IgD-negative memory B cell (primary cell): Measurements from ENCODE around the gene OVCH2. TPM values are rescaled to one million over a fixed set of nuclear protein-coding genes. Genes with fewer than 3 reads are reported as not detected.
A peak's percentile ranks its signal among the peaks of the same experiment; 100 is the strongest.
"Not testable (repeated sequence)": the region's sequence is repeated elsewhere in the genome, so short reads cannot be mapped to it uniquely, and the experiment has no call there.

Experiments used
- H3K27ac Mint-ChIP-seq, 3 donors: one replicate each; pipeline ENCODE4 v1.8.0; 2020 to 2022; ENCODE audit warnings: mild to moderate bottlenecking in 3 of 3, mixed read lengths in 3 of 3, moderate library complexity in 1 of 3
- H3K27me3 Mint-ChIP-seq: one replicate; pipeline ENCODE4 v1.8.0; 2021; ENCODE audit warnings: mixed read lengths
- H3K36me3 Mint-ChIP-seq: one replicate; pipeline ENCODE4 v1.8.0; 2020; ENCODE audit warnings: mild to moderate bottlenecking, mixed read lengths
- H3K4me1 Mint-ChIP-seq, 3 donors: one replicate each; pipeline ENCODE4 v1.8.0; 2020 to 2022; ENCODE audit warnings: mixed read lengths in 3 of 3, mild to moderate bottlenecking in 1 of 3
- H3K4me3 Mint-ChIP-seq, 4 donors: one replicate each; pipeline ENCODE4 v1.8.0; 2020 to 2022; ENCODE audit warnings: mild to moderate bottlenecking in 4 of 4, mixed read lengths in 4 of 4, moderate library complexity in 3 of 4
- H3K9me3 Mint-ChIP-seq, 3 donors: one replicate each; pipeline ENCODE4 v1.8.0; 2020 to 2021; ENCODE audit warnings: mixed read lengths in 3 of 3, mild to moderate bottlenecking in 1 of 3
- polyA plus RNA-seq: library from polyadenylated mRNA; unstranded; fragments of 300-500 nt; fragmentation: Illumina TruSeq; gene quantifications from one replicate; pipeline ENCODE4 v1.2.3, GENCODE V29; 2021

OVCH2 gene
- polyA plus RNA-seq, result not detected

- Mint-ChIP-seq H3K4me3 (no peak within 1 kb of the TSS), H3K27me3 (peaks cover 14% of the 10 kb centered on the region), H3K4me1 (no peaks in the 10 kb centered on the region), H3K9me3 (peaks cover 0 to 4% (median 2%) of the 10 kb centered on the region in 3 donors), H3K36me3 (no peaks in the 10 kb centered on the region), H3K27ac (no peak within 1 kb of the TSS)
These were observed at the start of gene OVCH2 for GRCh38 chr11:7706377-7706776. TSS of gene OVCH2 (minus strand) at chr11:7706477. CDS start at chr11:7706394, 83 bp downstream.

GRCh38 chr11:7749456-7749855 lies 43.2 kb upstream of the OVCH2 start:
- Mint-ChIP-seq H3K4me1 (no peaks in the 10 kb centered on the region), H3K9me3 (no peaks in the 10 kb centered on the region), H3K27me3 (peaks cover 1% of the 10 kb centered on the region), H3K4me3 (no peak overlapping the region), H3K36me3 (no peaks in the 10 kb centered on the region), H3K27ac (no peak overlapping the region)

- H3K27me3 Mint-ChIP-seq, H3K4me1 Mint-ChIP-seq, H3K27ac Mint-ChIP-seq, H3K36me3 Mint-ChIP-seq, H3K4me3 Mint-ChIP-seq, H3K9me3 Mint-ChIP-seq: not testable (repeated sequence)
These were observed 28.5 kb upstream of the OVCH2 start for GRCh38 chr11:7734767-7735166.

GRCh38 chr11:7714786-7715185 lies 8.5 kb upstream of the OVCH2 start:
- peak overlapping the region in 1 of 4 donors; percentile 18 for H3K4me3 Mint-ChIP-seq
- H3K36me3 Mint-ChIP-seq, result no peaks in the 10 kb centered on the region
- peaks cover 2% of the 10 kb centered on the region for H3K27me3 Mint-ChIP-seq
- peaks cover 3 to 15% (median 4%) of the 10 kb centered on the region in 3 donors for H3K9me3 Mint-ChIP-seq
- no peak overlapping the region for H3K27ac Mint-ChIP-seq
- no peaks in the 10 kb centered on the region for H3K4me1 Mint-ChIP-seq

- H3K27me3 Mint-ChIP-seq, result peaks cover 12% of the 10 kb centered on the region
- no peak overlapping the region for H3K27ac Mint-ChIP-seq
- H3K9me3 Mint-ChIP-seq, result no peaks in the 10 kb centered on the region
- no peaks in the 10 kb centered on the region for H3K4me1 Mint-ChIP-seq
- H3K36me3 Mint-ChIP-seq, result no peaks in the 10 kb centered on the region
- H3K4me3 Mint-ChIP-seq, result no peak overlapping the region
These were observed 2.5 kb downstream of the OVCH2 start for GRCh38 chr11:7703740-7704139.

- Mint-ChIP-seq H3K36me3 (no peaks in the 10 kb centered on the region), H3K4me1 (peaks cover 0 to 2% (median 0%) of the 10 kb centered on the region in 3 donors), H3K27me3 (peaks cover 18% of the 10 kb centered on the region), H3K27ac (no peak overlapping the region), H3K4me3 (no peak overlapping the region), H3K9me3 (no peaks in the 10 kb centered on the region)
These were observed 9.9 kb downstream of the OVCH2 start for GRCh38 chr11:7696424-7696823.

- H3K4me1 Mint-ChIP-seq, result peaks cover 0 to 2% (median 0%) of the 10 kb centered on the region in 3 donors
- H3K4me3 Mint-ChIP-seq, result no peak overlapping the region
- no peaks in the 10 kb centered on the region for H3K36me3 Mint-ChIP-seq
- H3K27ac Mint-ChIP-seq, result no peak overlapping the region
- H3K9me3 Mint-ChIP-seq, result no peaks in the 10 kb centered on the region
- H3K27me3 Mint-ChIP-seq, result peaks cover 22% of the 10 kb centered on the region
These were observed 12.0 kb downstream of the OVCH2 start for GRCh38 chr11:7694235-7694634.

GRCh38 chr11:7692426-7692825 lies 13.9 kb downstream of the OVCH2 start:
- Mint-ChIP-seq H3K4me3 (no peak overlapping the region), H3K9me3 (no peaks in the 10 kb centered on the region), H3K27me3 (peaks cover 22% of the 10 kb centered on the region), H3K27ac (no peak overlapping the region), H3K4me1 (peaks cover 0 to 2% (median 0%) of the 10 kb centered on the region in 3 donors), H3K36me3 (no peaks in the 10 kb centered on the region)

- Mint-ChIP-seq H3K27ac (no peak overlapping the region), H3K4me3 (no peak overlapping the region), H3K27me3 (peaks cover 22% of the 10 kb centered on the region), H3K36me3 (no peaks in the 10 kb centered on the region), H3K4me1 (peaks cover 0 to 2% (median 0%) of the 10 kb centered on the region in 3 donors), H3K9me3 (no peaks in the 10 kb centered on the region)
These were observed 14.4 kb downstream of the OVCH2 start for GRCh38 chr11:7691759-7692350.

GRCh38 chr11:7690648-7691047 lies 15.6 kb downstream of the OVCH2 start:
- Mint-ChIP-seq H3K27me3 (peaks cover 23% of the 10 kb centered on the region), H3K9me3 (no peaks in the 10 kb centered on the region), H3K4me3 (no peak overlapping the region), H3K36me3 (no peaks in the 10 kb centered on the region), H3K27ac (no peak overlapping the region), H3K4me1 (peaks cover 0 to 2% (median 0%) of the 10 kb centered on the region in 3 donors)

GRCh38 chr11:7689239-7689638 lies 17.0 kb downstream of the OVCH2 start:
- H3K4me3 Mint-ChIP-seq, result no peak overlapping the region
- no peaks in the 10 kb centered on the region for H3K36me3 Mint-ChIP-seq
- H3K27me3 Mint-ChIP-seq, result peaks cover 25% of the 10 kb centered on the region
- no peaks in the 10 kb centered on the region for H3K9me3 Mint-ChIP-seq
- H3K4me1 Mint-ChIP-seq, result peaks cover 0 to 2% (median 0%) of the 10 kb centered on the region in 3 donors
- no peak overlapping the region for H3K27ac Mint-ChIP-seq

- Mint-ChIP-seq H3K4me1 (peaks cover 0 to 2% (median 0%) of the 10 kb centered on the region in 3 donors), H3K36me3 (no peaks in the 10 kb centered on the region), H3K4me3 (no peak overlapping the region), H3K27me3 (peaks cover 17% of the 10 kb centered on the region), H3K27ac (no peak overlapping the region), H3K9me3 (no peaks in the 10 kb centered on the region)
These were observed 17.9 kb downstream of the OVCH2 start for GRCh38 chr11:7688238-7688826.

GRCh38 chr11:7687386-7687785 lies 18.9 kb downstream of the OVCH2 start:
- H3K36me3 Mint-ChIP-seq, result no peaks in the 10 kb centered on the region
- peaks cover 16% of the 10 kb centered on the region for H3K27me3 Mint-ChIP-seq
- no peak overlapping the region for H3K4me3 Mint-ChIP-seq
- no peak overlapping the region for H3K27ac Mint-ChIP-seq
- H3K4me1 Mint-ChIP-seq, result no peaks in the 10 kb centered on the region
- no peaks in the 10 kb centered on the region for H3K9me3 Mint-ChIP-seq

- Mint-ChIP-seq H3K36me3 (no peaks in the 10 kb centered on the region), H3K27me3 (peaks cover 11% of the 10 kb centered on the region), H3K27ac (no peak overlapping the region), H3K4me1 (no peaks in the 10 kb centered on the region), H3K4me3 (no peak overlapping the region), H3K9me3 (no peaks in the 10 kb centered on the region)
These were observed 19.5 kb downstream of the OVCH2 start for GRCh38 chr11:7686761-7687160.

GRCh38 chr11:7683571-7683970 lies 22.7 kb downstream of the OVCH2 start:
- Mint-ChIP-seq H3K27me3 (peaks cover 7% of the 10 kb centered on the region), H3K4me1 (no peaks in the 10 kb centered on the region), H3K36me3 (no peaks in the 10 kb centered on the region), H3K4me3 (no peak overlapping the region), H3K27ac (no peak overlapping the region), H3K9me3 (no peaks in the 10 kb centered on the region)

- no peak overlapping the region for H3K4me3 Mint-ChIP-seq
- peaks cover 0 to 7% (median 0%) of the 10 kb centered on the region in 3 donors for H3K9me3 Mint-ChIP-seq
- H3K27me3 Mint-ChIP-seq, result peaks cover 22% of the 10 kb centered on the region
- no peak overlapping the region for H3K27ac Mint-ChIP-seq
- H3K4me1 Mint-ChIP-seq, result peaks cover 4 to 7% (median 6%) of the 10 kb centered on the region in 3 donors
- no peaks in the 10 kb centered on the region for H3K36me3 Mint-ChIP-seq
These were observed 28.5 kb downstream of the OVCH2 start for GRCh38 chr11:7677796-7678201.
